T-helper 2 cell treated with Interferon-gamma antibody and Interleukin-4, amounts not matched to agents 5 μg/mL and 100 μg/mL, for 36 hours (primary cell): ENCODE results near the gene EXOC3L4.
A peak's percentile ranks its signal among the peaks of the same experiment; 100 is the strongest.

Source experiments
- DNase-seq: peaks from one replicate; pipeline ENCODE4 v3.0.0; 2021; ENCODE audit warnings: low spot score
- H3K27ac Mint-ChIP-seq: one replicate; pipeline ENCODE4 v1.8.0; 2021; ENCODE audit warnings: mild to moderate bottlenecking, mixed read lengths
- H3K27me3 Mint-ChIP-seq: one replicate; pipeline ENCODE4 v1.8.0; 2021; ENCODE audit warnings: low read depth, mixed read lengths
- H3K36me3 Mint-ChIP-seq: one replicate; pipeline ENCODE4 v1.8.0; 2021; ENCODE audit warnings: low read depth, mixed read lengths
- H3K4me1 Mint-ChIP-seq: one replicate; pipeline ENCODE4 v1.8.0; 2021; ENCODE audit warnings: low read depth, mixed read lengths
- H3K4me3 Mint-ChIP-seq: one replicate; pipeline ENCODE4 v1.8.0; 2022; ENCODE audit warnings: mild to moderate bottlenecking, moderate library complexity, mixed read lengths
- H3K9me3 Mint-ChIP-seq: one replicate; pipeline ENCODE4 v1.8.0; 2021; ENCODE audit warnings: mixed read lengths

Gene EXOC3L4

DNA sequence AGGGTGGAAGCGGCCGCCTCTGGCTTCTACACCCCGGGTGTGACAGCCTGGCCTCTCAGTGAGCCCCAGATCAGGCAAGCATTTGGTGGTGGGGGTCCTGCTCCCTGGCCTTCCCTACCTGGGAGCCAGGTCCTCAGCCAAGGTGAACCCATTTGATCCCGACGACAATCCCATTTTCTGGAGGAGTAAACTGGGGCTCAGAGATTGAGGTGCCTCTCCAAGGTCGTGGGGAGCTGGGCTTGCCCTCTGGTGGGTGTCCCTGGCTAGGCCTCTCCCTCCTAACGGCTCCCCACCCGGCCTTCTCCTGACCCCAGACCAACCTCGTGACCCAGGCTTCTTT lies 2.7 kb upstream of the EXOC3L4 start:
- peaks cover 3% of the 10 kb centered on the region for H3K4me1 Mint-ChIP-seq
- H3K27ac Mint-ChIP-seq = no peak overlapping the region
- H3K9me3 Mint-ChIP-seq = no peaks in the 10 kb centered on the region
- H3K36me3 Mint-ChIP-seq = no peaks in the 10 kb centered on the region
- DNase-seq = no peak
- peaks cover 2% of the 10 kb centered on the region for H3K27me3 Mint-ChIP-seq
- peak overlapping the region; percentile 21 for H3K4me3 Mint-ChIP-seq

DNA sequence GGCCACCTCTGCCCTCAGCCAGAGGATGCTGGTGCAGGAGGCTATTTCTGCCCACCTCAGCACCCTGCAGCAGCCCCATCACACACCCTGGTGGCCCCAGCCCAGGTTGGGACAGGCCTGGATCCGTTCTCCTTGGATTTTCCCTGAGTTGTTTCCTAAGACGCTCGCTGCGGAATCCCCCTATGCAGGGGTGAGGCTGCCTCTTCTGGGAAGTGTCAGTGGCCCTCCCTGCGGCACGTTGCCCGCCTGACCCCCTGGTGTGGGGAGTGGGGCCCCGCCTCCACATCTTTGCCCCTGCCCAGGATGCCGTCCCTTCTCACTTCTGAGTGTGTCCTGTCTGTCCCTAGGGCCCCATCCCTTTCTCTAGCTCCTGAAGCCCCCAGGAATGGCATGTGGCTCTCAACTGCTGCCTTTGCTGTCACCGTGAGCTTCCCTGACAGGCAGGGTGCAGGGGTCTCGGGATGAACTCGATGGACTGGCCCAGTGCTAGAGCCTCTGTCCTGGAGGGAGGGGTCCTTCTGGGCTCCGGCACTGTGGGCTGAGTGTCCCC lies 594 bp upstream of the EXOC3L4 start:
- no peak overlapping the region for H3K27ac Mint-ChIP-seq
- H3K9me3 Mint-ChIP-seq = no peaks in the 10 kb centered on the region
- H3K4me3 Mint-ChIP-seq = no peak overlapping the region
- H3K27me3 Mint-ChIP-seq = peaks cover 2% of the 10 kb centered on the region
- H3K36me3 Mint-ChIP-seq = no peaks in the 10 kb centered on the region
- H3K4me1 Mint-ChIP-seq = peaks cover 3% of the 10 kb centered on the region
- DNase-seq = no peak

GRCh38 chr14:103095210-103095778 lies 769 bp downstream of the EXOC3L4 start:
- Mint-ChIP-seq H3K4me1 (peaks cover 3% of the 10 kb centered on the region), H3K27me3 (peaks cover 2% of the 10 kb centered on the region), H3K36me3 (no peaks in the 10 kb centered on the region), H3K4me3 (no peak overlapping the region), H3K27ac (no peak overlapping the region), H3K9me3 (no peaks in the 10 kb centered on the region)
- no peak for DNase-seq

GRCh38 chr14:103096387-103096786 lies 1.9 kb downstream of the EXOC3L4 start:
- no peak overlapping the region for H3K27ac Mint-ChIP-seq

DNA sequence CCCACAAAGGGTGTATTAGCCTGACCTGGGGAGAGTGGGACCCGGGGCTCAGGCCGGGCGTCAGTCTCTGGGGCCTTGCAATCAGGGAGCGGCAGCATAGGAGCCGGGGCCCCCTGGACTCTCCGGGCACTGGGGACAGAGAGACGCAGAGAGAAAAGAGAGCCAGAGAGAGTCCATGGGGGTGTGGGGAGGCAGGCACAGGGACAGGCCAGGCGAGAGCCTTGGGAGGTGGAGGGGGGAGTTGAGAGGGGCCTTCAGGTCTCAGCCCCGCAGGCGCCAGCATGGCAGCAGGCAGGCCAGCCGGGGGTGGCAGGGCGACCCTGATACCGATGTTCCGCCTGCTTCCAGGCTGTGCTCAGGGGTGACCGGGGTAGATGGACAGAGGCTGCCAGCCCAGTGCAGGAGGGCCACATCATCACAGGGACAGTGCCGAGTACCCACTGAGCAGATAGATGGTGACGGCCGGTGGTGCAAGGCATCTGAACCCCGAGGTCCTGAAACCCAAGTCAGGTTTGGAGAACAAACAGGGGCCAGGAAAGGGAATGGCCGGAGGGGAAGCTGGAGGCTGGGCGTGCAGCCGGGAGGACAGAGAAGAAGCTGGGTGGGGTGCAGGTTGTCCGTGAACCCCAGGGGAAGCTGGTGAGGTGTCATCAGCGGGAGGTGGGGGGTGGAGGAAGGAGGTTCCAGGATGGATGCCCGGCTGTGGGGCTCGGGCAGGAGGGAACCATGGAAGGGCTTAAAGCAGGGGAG lies 2.9 kb downstream of the EXOC3L4 start:
- Mint-ChIP-seq H3K4me3 (no peak overlapping the region), H3K9me3 (no peaks in the 10 kb centered on the region)

More at GRCh38 chr14:103096387-103096786, 1.9 kb downstream of the EXOC3L4 start:
- Mint-ChIP-seq H3K9me3 (no peaks in the 10 kb centered on the region), H3K36me3 (no peaks in the 10 kb centered on the region), H3K4me1 (no peaks in the 10 kb centered on the region), H3K27me3 (peaks cover 6% of the 10 kb centered on the region), H3K4me3 (no peak overlapping the region)
- DNase-seq = no peak

GRCh38 chr14:103097994-103098957 lies 3.8 kb downstream of the EXOC3L4 start:
- no peak for DNase-seq
- Mint-ChIP-seq H3K4me1 (no peaks in the 10 kb centered on the region), H3K4me3 (no peak overlapping the region), H3K9me3 (no peaks in the 10 kb centered on the region), H3K27me3 (peaks cover 20% of the 10 kb centered on the region), H3K27ac (no peak overlapping the region), H3K36me3 (no peaks in the 10 kb centered on the region)

More for the DNA sequence above, 2.9 kb downstream of the EXOC3L4 start:
- Mint-ChIP-seq H3K36me3 (no peaks in the 10 kb centered on the region), H3K4me1 (no peaks in the 10 kb centered on the region), H3K27ac (no peak overlapping the region), H3K27me3 (peaks cover 14% of the 10 kb centered on the region)
- no peak for DNase-seq

DNA sequence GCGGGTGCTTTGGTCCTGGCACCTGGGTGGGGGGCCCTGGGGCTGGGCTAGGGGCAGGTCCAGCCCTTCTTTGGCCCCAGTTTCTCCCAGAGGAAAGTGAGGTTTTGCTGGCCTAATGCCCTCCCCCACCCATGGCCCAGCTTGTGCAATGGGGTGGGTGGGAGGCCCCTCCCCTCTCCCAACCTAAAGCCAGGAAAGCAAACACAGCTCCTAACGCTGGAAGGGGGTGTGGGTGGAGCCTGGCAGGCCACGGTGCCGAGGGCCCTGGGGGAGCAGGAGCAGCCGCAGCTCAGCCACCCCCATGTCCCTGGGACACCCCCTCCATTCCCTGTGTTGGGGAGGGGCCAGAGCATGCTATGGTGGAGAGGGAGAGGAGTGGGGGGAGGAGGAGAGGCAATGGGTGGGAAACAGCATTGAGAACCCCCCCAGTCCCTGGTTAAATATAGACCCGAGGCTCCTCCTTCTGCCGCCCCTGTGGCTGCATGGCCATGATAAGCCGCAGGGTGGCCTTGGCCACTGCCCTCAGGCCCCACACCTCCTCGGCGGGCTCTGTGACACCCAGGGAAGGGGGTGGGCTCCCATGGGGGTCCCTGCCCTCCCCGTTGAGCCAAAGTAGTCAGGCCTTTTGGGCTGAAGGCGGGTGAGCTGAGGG lies 4.7 kb downstream of the EXOC3L4 start:
- DNase-seq = no peak
- H3K4me1 Mint-ChIP-seq = no peaks in the 10 kb centered on the region

DNA sequence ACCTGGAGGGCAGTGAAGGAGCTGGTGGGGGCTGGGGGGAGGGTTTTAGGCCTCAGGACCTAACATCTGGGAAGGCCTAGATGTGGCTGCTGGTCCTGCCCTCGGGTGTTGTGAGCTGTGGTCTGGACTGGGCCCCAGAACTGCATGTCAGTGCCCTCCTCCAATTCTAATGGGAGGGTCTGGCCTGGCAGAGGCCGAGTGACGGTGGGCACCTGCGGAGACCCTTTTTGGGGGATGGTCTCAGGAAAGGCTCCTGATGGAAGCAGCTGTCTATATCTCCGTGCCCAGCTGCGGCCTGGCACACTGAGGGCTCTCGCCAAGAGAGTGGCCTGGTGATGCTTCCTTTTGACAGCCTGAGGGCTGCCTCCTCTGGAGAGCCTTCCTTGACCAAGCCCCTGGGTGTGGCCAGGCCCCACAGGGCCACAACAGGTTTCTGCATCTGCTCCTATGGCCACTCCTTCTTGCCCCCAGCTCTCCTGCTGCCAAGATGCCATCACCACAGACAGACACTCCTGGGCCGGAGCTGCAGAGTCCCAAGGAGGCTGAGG lies 5.3 kb downstream of the EXOC3L4 start:
- H3K27me3 Mint-ChIP-seq = peaks cover 26% of the 10 kb centered on the region
- no peaks in the 10 kb centered on the region for H3K9me3 Mint-ChIP-seq
- H3K36me3 Mint-ChIP-seq = no peaks in the 10 kb centered on the region
- H3K4me3 Mint-ChIP-seq = no peak overlapping the region
- H3K4me1 Mint-ChIP-seq = no peaks in the 10 kb centered on the region
- no peak for DNase-seq
- no peak overlapping the region for H3K27ac Mint-ChIP-seq

More for the DNA sequence above, 4.7 kb downstream of the EXOC3L4 start:
- H3K36me3 Mint-ChIP-seq = no peaks in the 10 kb centered on the region
- H3K27ac Mint-ChIP-seq = no peak overlapping the region
- peaks cover 25% of the 10 kb centered on the region for H3K27me3 Mint-ChIP-seq
- H3K9me3 Mint-ChIP-seq = no peaks in the 10 kb centered on the region
- H3K4me3 Mint-ChIP-seq = no peak overlapping the region

DNA sequence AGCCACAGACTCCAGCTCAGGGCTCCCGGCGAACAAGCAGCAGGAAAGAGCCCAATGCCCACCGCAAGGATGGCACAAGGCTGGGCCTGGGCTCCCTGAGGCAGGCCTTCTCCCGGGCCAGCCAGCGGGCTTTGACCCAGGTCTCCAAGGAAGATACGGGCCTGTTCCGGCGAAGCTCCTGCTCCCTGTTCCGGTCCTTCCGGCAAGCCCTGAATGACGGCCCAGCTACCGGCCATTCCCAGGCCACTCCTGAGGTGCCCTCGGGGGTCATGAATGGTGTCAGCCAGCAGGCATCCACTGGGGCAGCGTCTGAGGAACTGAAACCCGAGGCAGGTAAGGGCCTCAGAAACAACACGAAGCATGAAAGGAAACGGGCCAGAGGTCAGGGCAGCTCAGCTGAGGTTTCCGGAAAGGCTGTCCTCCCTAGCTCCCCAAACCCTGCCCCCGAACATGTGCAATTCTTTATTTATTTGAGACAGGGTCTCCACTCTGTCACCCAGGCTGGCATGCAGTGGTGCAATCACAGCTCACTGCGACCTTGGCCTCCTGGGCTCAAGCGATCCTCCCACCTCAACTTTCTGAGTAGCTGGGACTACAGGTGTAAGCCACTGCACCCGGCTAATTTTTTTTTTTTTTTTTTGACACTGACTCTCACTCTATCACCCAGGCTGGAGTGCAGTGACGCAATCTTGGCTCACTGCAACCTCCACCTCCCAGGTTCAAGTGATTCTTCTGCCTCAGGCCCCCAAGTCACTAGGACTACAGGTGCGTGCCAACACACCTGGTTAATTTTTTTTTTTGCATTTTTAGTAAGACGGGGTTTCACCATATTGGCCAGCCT lies 6.0 kb downstream of the EXOC3L4 start:
- peaks cover 33% of the 10 kb centered on the region for H3K27me3 Mint-ChIP-seq
- no peaks in the 10 kb centered on the region for H3K9me3 Mint-ChIP-seq
- no peak overlapping the region for H3K4me3 Mint-ChIP-seq
- peaks cover 4% of the 10 kb centered on the region for H3K4me1 Mint-ChIP-seq
- no peaks in the 10 kb centered on the region for H3K36me3 Mint-ChIP-seq
- no peak for DNase-seq
- no peak overlapping the region for H3K27ac Mint-ChIP-seq

DNA sequence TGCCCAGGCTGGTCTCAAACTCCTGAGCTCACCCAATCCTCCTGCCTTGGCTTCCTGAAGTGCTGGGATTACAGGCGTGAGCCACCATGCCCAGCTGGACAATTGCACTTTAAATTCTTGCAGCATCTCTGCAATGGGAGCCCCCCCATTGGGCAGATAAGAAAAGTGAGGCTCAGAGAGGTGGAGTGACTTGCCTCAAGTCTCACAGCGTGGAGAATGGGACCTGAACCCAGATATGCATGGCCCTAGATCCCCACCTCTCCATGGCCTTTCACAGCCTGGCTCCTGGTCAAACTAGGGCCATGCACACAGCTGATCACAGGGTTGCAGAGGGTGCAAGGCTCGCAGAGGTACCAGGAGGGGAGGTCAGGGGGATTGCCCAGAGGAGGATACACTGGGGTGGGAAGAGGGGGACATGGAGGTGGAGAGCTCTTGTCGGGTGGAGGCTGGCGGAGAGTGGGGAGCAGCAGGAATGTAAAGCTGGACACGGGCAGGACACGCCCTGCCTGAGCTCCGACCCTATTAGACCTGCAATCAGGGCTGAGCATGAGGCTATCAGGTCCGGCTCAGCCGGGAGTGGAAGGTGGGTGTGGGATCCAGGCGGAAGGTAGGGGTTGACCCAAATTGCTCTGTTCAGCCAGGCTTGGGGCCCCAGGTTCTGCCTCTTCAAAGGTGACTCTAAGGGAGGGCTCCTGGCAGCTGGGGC lies 6.9 kb downstream of the EXOC3L4 start:
- peaks cover 4% of the 10 kb centered on the region for H3K4me1 Mint-ChIP-seq
- no peak for DNase-seq
- H3K36me3 Mint-ChIP-seq = no peaks in the 10 kb centered on the region
- H3K9me3 Mint-ChIP-seq = no peaks in the 10 kb centered on the region
- peaks cover 36% of the 10 kb centered on the region for H3K27me3 Mint-ChIP-seq
- H3K4me3 Mint-ChIP-seq = no peak overlapping the region
- H3K27ac Mint-ChIP-seq = no peak overlapping the region

DNA sequence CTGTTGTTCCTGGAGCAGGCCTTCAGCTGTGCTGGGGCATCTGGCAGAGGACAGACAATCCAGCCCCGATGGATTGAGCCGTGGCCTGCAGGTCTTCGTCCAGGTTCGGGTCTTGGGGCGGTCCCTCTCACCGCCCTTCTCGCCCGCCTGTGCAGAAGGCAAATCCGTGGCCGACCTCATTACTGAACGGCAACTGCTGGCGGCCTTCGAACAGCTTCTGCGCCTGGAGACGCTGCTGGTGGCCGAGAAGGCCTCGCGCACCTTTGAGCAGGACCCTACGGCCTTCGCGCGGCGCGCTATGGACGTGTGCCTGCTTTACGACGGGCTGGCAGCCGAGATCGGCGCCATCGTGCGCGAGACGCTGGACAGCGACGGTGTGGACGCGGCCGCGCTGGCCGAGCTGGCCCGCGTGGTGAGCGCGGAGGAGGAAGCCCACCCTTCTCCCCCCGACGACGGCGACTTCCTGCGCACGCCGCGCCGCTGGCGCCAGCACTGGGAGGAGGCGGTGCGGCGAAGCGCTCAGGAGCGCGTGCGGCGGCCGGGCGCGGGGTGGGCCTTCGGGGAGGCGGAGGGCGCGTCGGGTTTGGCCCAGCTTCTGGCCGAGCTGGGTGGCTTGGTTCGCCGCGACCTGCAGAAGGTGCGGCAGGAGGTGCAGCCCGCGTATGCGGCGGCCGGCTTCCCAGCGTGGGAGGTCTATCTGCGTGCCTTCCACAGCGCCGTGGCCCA lies 7.6 kb downstream of the EXOC3L4 start:
- no peak for DNase-seq
- H3K4me3 Mint-ChIP-seq = no peak overlapping the region
- no peaks in the 10 kb centered on the region for H3K9me3 Mint-ChIP-seq
- peaks cover 4% of the 10 kb centered on the region for H3K4me1 Mint-ChIP-seq
- H3K27me3 Mint-ChIP-seq = peaks cover 33% of the 10 kb centered on the region
- H3K36me3 Mint-ChIP-seq = no peaks in the 10 kb centered on the region
- H3K27ac Mint-ChIP-seq = no peak overlapping the region
